ENCODE results near the gene SERTM2. TPM values are rescaled to one million over a fixed set of nuclear protein-coding genes. Genes with fewer than 3 reads are reported as not detected.

The SERTM2 gene
- total RNA-seq (2012; rRNA removed) = not detected in 2 replicates

DNA sequence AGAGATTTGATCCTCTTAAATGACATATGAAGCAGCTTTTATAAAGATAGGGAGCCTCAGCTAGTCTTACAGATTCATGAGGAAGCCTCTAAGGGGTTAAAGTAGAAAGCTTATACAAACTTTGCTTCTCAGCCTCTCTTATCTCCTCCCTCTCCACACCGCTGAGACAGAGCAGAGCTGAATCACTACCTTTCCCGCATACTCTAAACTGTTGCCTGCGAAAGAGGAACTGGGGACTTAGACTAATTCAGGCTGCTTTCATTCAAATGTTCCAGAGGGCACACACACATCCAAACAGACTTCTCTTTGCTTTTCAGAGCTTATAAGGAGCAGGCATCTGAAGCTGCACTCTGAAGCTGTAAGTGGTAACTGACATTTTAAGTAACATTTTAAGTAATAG, at the start of gene SERTM2:
Gene SERTM2, plus strand, starts transcription at position 169 of the 400 bp plus-strand sequence. CDS start 7,213 bp downstream, outside the sequence.
- Histone ChIP-seq H3K4me3 (ENCODE audit: low read length) (no peak within 1 kb of the TSS), H3K4me2 (ENCODE audit: low read length) (no peak within 1 kb of the TSS)

DNA sequence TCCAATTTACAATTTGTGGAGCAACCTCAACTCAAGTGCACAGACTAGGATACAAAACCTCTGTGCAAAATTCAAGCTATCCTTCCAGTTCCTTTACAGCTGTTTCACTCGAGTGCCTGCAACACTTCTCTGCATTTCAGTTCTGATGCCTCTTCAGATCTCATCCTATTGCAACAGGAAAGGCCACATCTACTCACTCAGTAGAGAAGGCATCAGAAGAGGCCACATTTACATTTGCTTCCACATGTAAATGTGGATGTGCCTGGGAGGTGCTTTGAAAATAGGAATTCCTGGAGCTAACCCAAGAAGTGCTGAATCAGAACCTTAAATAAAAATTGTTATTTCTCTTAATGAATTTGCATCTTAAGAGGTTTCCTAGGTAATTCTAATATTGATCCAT, 45.8 kb upstream of the SERTM2 start:
- peaks cover 6% of the 10 kb centered on the region for H3K27me3 ChIP-seq (ENCODE audit: control insufficient read depth, insufficient read depth, low read length)
- H3K4me3 ChIP-seq (ENCODE audit: low read length) = no peak overlapping the region
- no peaks in the 10 kb centered on the region for H3K4me1 ChIP-seq (ENCODE audit: control insufficient read depth, insufficient read depth, low read length)
- H3K4me2 ChIP-seq (ENCODE audit: low read length) = no peak overlapping the region
- no peaks in the 10 kb centered on the region for H3K36me3 ChIP-seq (ENCODE audit: insufficient read depth, low read length)
- H3K9ac ChIP-seq (ENCODE audit: low read depth, low read length) = no peak overlapping the region
- no peaks in the 10 kb centered on the region for H3K9me3 ChIP-seq (replicated peaks; ENCODE audit: low read length)

More for the DNA sequence above, at the start of gene SERTM2:
- H3K4me1 ChIP-seq (ENCODE audit: control insufficient read depth, insufficient read depth, low read length) = no peaks in the 10 kb centered on the region
- no peaks in the 10 kb centered on the region for H3K9me3 ChIP-seq (replicated peaks; ENCODE audit: low read length)
- no peaks in the 10 kb centered on the region for H3K36me3 ChIP-seq (ENCODE audit: insufficient read depth, low read length)
- H3K9ac ChIP-seq (ENCODE audit: low read depth, low read length) = no peak within 1 kb of the TSS
- H3K27me3 ChIP-seq (ENCODE audit: control insufficient read depth, insufficient read depth, low read length) = peaks cover 42% of the 10 kb centered on the region

DNA sequence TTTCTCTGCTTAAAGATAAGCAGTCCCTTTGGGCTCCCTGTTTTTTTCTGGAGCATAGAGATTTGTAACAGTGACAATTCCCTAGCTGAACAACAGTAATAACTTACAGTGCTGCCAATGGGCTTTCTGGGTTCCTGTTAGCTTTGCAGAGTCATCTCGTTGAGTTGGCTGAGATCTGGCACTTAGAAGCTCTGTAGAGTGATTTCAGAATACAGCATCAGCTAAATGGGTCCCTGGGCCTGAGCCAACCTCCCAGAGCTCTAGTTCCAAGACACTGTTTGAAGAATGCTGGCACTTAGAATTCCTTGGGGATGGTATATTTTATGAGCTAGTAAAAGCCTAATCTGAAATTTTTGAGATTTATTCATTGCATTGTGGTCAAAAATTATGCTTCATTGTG, 43.5 kb upstream of the SERTM2 start:
- Histone ChIP-seq H3K4me1 (ENCODE audit: control insufficient read depth, insufficient read depth, low read length) (no peaks in the 10 kb centered on the region), H3K9me3 (replicated peaks; ENCODE audit: low read length) (no peaks in the 10 kb centered on the region), H3K27me3 (ENCODE audit: control insufficient read depth, insufficient read depth, low read length) (peaks cover 12% of the 10 kb centered on the region), H3K36me3 (ENCODE audit: insufficient read depth, low read length) (no peaks in the 10 kb centered on the region), H3K9ac (ENCODE audit: low read depth, low read length) (no peak overlapping the region), H3K4me3 (ENCODE audit: low read length) (no peak overlapping the region), H3K4me2 (ENCODE audit: low read length) (no peak overlapping the region)

DNA sequence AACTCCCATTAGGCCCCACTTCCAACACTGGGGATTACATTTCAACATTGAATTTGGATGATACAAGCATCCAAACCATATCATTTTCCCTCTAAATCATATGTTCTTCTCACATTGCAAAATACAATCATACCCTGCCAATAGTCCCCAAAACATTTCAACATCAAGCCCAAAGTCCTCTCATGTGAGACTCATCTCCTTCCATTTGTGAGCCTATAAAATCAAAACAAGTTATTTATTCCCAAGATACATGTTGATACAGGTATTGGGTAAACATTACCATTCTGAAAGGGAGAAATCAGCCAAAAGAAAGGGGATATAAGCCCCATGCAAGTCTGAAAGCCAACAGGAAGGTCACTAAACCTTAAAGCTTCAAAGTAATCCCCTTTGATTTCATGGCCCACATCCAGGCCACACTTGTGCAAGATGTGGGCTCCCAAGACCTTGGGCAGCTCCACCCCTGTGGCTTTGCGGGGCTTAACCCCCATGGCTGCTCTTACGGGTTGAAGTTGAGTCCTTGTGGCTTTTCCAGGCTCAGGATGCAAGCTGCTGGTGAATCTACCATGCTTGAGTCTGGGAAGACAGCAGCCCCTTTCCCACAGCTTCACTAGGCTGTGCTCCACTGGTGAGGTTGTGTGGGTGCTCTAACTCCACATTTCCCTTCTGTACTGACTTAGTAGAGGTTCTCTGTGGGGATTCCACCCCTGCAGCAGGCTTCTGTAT, 40.6 kb upstream of the SERTM2 start:
- H3K4me2 ChIP-seq (ENCODE audit: low read length) = no peak overlapping the region
- H3K9me3 ChIP-seq (replicated peaks; ENCODE audit: low read length) = no peaks in the 10 kb centered on the region
- no peak overlapping the region for H3K9ac ChIP-seq (ENCODE audit: low read depth, low read length)
- no peaks in the 10 kb centered on the region for H3K36me3 ChIP-seq (ENCODE audit: insufficient read depth, low read length)
- H3K4me3 ChIP-seq (ENCODE audit: low read length) = no peak overlapping the region
- no peaks in the 10 kb centered on the region for H3K4me1 ChIP-seq (ENCODE audit: control insufficient read depth, insufficient read depth, low read length)
- peaks cover 12% of the 10 kb centered on the region for H3K27me3 ChIP-seq (ENCODE audit: control insufficient read depth, insufficient read depth, low read length)

DNA sequence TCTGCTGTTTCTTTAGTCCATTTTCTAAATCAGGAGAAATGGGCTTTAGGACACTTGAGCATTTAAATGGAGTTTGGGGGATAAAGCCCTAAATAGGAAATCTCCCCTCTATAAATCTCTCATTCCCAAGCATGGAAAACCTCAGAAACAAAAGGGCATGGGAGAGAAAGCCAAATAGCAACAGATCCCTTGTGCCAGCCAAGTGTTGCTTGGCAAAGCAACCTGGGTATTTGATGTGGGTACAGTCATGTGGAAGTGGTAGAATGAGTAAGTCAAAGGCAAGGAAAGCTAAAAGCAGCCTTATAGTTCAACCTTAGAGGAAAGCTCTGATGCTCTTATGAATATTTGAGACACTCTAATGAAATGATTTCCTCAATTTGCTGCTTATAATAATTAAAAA, 29.5 kb upstream of the SERTM2 start:
- Histone ChIP-seq H3K4me2 (ENCODE audit: low read length) (no peak overlapping the region), H3K4me3 (ENCODE audit: low read length) (no peak overlapping the region), H3K4me1 (ENCODE audit: control insufficient read depth, insufficient read depth, low read length) (no peaks in the 10 kb centered on the region), H3K27me3 (ENCODE audit: control insufficient read depth, insufficient read depth, low read length) (peaks cover 21% of the 10 kb centered on the region), H3K36me3 (ENCODE audit: insufficient read depth, low read length) (no peaks in the 10 kb centered on the region), H3K9ac (ENCODE audit: low read depth, low read length) (no peak overlapping the region), H3K9me3 (replicated peaks; ENCODE audit: low read length) (peaks cover 3% of the 10 kb centered on the region)

DNA sequence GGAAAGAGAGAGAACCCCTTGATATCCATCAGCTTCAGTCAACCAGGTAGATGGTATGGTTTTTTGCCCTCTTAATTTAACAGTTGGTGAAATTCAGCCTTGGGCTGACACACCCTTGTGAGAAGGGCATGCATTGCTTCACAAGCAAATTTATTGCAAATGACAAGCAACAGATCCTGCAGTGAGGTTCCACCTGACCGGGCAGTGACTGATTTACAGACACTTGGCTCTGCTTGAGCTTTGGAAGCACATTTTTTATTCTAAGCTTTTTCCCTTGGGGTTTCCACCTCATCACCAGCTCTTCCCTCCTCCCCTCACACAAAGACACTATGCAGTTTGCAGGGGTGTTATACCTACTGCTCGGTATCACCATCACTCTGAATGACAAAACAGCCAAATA, 28.3 kb upstream of the SERTM2 start:
- Histone ChIP-seq H3K27me3 (ENCODE audit: control insufficient read depth, insufficient read depth, low read length) (peaks cover 26% of the 10 kb centered on the region), H3K9me3 (replicated peaks; ENCODE audit: low read length) (peaks cover 3% of the 10 kb centered on the region), H3K4me1 (ENCODE audit: control insufficient read depth, insufficient read depth, low read length) (no peaks in the 10 kb centered on the region), H3K4me3 (ENCODE audit: low read length) (no peak overlapping the region), H3K4me2 (ENCODE audit: low read length) (no peak overlapping the region), H3K9ac (ENCODE audit: low read depth, low read length) (no peak overlapping the region), H3K36me3 (ENCODE audit: insufficient read depth, low read length) (no peaks in the 10 kb centered on the region)

DNA sequence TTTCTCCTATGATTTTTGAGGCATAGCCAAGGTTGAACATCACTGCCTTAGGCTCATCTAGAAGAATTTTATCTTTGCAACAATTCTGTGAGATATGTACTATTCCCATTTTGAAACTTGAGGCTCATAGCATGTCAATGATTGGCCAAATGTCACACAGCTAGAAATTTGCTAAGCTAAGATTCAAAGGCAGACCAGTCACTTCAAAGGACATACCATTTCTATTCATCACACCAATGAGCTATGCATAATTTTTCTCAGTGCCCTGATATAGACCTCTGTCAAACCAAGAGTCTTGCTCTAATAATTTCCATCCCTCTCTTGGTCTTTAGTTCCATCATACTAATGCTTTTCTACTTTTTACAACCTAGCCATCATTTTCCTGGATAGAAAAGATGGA, 27.6 kb upstream of the SERTM2 start:
- Histone ChIP-seq H3K27me3 (ENCODE audit: control insufficient read depth, insufficient read depth, low read length) (peaks cover 20% of the 10 kb centered on the region), H3K4me3 (ENCODE audit: low read length) (no peak overlapping the region), H3K9ac (ENCODE audit: low read depth, low read length) (no peak overlapping the region), H3K36me3 (ENCODE audit: insufficient read depth, low read length) (no peaks in the 10 kb centered on the region), H3K4me2 (ENCODE audit: low read length) (no peak overlapping the region), H3K4me1 (ENCODE audit: control insufficient read depth, insufficient read depth, low read length) (no peaks in the 10 kb centered on the region), H3K9me3 (replicated peaks; ENCODE audit: low read length) (peaks cover 3% of the 10 kb centered on the region)

DNA sequence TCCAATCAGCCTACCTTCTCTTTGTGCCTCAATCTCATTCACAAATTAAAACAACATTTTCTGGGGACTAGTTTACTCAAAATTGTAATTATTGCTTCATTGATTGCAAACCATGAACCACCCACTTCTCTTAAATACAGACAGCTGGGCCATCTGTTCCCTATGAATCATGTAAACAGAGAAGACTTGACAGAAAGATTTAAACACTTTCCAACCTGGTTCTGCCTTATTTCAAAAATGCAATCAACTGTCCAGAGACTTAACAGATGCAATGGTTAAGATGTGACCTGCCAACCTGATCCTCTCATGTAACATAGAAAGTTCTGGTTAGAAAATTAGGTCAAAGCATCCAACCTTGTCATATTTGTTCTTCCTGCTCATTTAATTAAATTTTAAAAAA, 20.8 kb upstream of the SERTM2 start:
- Histone ChIP-seq H3K9ac (ENCODE audit: low read depth, low read length) (no peak overlapping the region), H3K36me3 (ENCODE audit: insufficient read depth, low read length) (no peaks in the 10 kb centered on the region), H3K4me2 (ENCODE audit: low read length) (no peak overlapping the region), H3K4me3 (ENCODE audit: low read length) (no peak overlapping the region), H3K4me1 (ENCODE audit: control insufficient read depth, insufficient read depth, low read length) (no peaks in the 10 kb centered on the region), H3K9me3 (replicated peaks; ENCODE audit: low read length) (peaks cover under 1% of the 10 kb centered on the region), H3K27me3 (ENCODE audit: control insufficient read depth, insufficient read depth, low read length) (peaks cover 20% of the 10 kb centered on the region)

DNA sequence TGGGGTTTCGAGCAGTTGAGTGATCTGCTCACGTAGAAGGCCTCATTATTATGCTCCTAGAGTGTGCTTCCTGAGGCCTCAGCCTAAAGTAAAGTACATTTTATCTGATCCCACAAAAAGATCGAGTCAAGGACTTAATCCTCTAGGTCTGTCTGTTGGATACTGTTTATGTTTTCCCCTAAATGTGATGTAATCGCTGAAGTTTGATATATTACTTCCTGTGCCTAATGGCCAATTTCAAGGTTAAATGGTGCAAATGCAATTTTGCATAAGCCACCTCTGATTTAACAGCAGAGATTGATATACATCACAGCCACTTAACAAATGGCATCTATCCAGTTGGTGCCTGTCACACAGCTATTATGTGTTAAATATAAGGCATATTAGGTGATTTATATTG, 19.4 kb upstream of the SERTM2 start:
- Histone ChIP-seq H3K4me2 (ENCODE audit: low read length) (no peak overlapping the region), H3K4me3 (ENCODE audit: low read length) (no peak overlapping the region), H3K4me1 (ENCODE audit: control insufficient read depth, insufficient read depth, low read length) (no peaks in the 10 kb centered on the region), H3K9me3 (replicated peaks; ENCODE audit: low read length) (no peaks in the 10 kb centered on the region), H3K36me3 (ENCODE audit: insufficient read depth, low read length) (no peaks in the 10 kb centered on the region), H3K27me3 (ENCODE audit: control insufficient read depth, insufficient read depth, low read length) (peaks cover 24% of the 10 kb centered on the region), H3K9ac (ENCODE audit: low read depth, low read length) (no peak overlapping the region)

DNA sequence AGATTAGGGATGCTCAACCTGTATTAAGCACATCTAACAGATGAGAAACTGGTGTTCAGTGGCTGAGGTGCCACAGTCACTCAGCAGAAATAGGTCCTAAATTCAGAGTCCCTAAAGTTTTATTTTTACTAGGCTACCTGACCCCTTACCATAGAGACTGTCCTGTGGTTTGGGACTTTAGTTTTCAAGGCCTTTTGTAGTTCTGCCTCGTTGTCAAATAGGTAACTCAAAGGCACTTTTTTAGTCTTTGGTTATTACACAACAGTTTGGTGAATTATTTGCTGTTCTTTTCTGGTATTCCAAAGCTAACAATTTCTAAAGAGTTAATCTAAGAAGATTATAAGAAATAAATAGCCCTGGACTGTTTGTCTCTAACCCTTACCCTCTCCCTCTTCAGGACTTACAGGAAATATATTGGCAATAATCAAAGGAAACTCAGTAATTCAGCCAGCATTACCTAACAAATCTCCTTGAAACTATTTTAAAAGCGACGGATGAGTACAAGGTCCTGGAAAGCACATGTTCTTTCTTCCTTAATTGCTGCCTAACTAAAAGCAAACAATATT, 12.8 kb upstream of the SERTM2 start:
- Histone ChIP-seq H3K9ac (ENCODE audit: low read depth, low read length) (no peak overlapping the region), H3K4me3 (ENCODE audit: low read length) (no peak overlapping the region), H3K4me2 (ENCODE audit: low read length) (no peak overlapping the region), H3K36me3 (ENCODE audit: insufficient read depth, low read length) (no peaks in the 10 kb centered on the region), H3K4me1 (ENCODE audit: control insufficient read depth, insufficient read depth, low read length) (no peaks in the 10 kb centered on the region), H3K27me3 (ENCODE audit: control insufficient read depth, insufficient read depth, low read length) (peaks cover 12% of the 10 kb centered on the region), H3K9me3 (replicated peaks; ENCODE audit: low read length) (no peaks in the 10 kb centered on the region)

DNA sequence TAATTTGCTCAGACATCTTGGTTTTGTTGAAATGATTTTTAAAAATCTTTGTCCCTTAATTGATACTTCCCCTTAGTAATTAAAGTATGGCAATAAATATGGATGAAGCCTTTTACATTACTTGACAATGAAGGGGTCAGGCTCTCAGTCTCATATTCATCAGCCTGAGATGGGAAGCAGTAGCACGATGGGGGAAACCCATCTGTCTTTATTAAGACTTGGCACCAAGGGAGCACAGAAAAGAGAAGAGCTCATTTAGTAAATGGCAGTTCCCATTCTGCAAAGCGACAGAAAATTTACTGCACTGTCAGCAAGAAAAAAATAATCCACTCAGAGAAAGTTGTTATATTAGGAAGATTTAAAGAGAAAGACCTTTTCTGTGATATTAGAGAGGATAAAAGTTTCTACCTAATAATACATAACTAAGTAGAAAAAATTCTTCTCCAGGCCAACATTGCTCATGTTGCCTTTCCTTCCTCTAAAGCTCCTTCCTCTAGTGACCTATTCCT, 7.9 kb upstream of the SERTM2 start:
- H3K27me3 ChIP-seq (ENCODE audit: control insufficient read depth, insufficient read depth, low read length) = peaks cover 20% of the 10 kb centered on the region
- H3K4me3 ChIP-seq (ENCODE audit: low read length) = no peak overlapping the region
- H3K4me1 ChIP-seq (ENCODE audit: control insufficient read depth, insufficient read depth, low read length) = no peaks in the 10 kb centered on the region
- H3K9ac ChIP-seq (ENCODE audit: low read depth, low read length) = no peak overlapping the region
- no peak overlapping the region for H3K4me2 ChIP-seq (ENCODE audit: low read length)
- H3K36me3 ChIP-seq (ENCODE audit: insufficient read depth, low read length) = no peaks in the 10 kb centered on the region
- H3K9me3 ChIP-seq (replicated peaks; ENCODE audit: low read length) = no peaks in the 10 kb centered on the region

DNA sequence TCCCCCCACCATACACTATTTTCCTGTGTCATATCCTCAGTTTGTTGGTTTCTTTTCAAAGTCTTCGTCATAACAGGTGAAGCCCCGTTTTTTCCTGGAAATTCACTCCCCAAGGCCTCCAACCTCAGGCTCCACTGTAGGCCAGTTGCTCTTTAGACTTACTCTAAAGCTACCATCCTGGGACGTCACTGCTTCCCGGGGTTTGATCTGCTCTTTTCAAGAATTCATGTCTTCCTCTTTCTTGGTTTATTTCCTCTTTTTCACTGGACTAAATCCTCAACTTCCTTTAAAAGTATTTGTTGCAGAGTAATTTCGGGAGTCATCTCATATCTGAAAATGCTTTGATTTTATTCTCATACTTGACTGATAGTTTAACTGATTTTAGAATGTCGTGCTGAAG, 6.5 kb upstream of the SERTM2 start:
- no peak overlapping the region for H3K4me2 ChIP-seq (ENCODE audit: low read length)
- no peak overlapping the region for H3K4me3 ChIP-seq (ENCODE audit: low read length)
- peaks cover 31% of the 10 kb centered on the region for H3K27me3 ChIP-seq (ENCODE audit: control insufficient read depth, insufficient read depth, low read length)
- H3K36me3 ChIP-seq (ENCODE audit: insufficient read depth, low read length) = no peaks in the 10 kb centered on the region
- H3K9me3 ChIP-seq (replicated peaks; ENCODE audit: low read length) = no peaks in the 10 kb centered on the region
- no peak overlapping the region for H3K9ac ChIP-seq (ENCODE audit: low read depth, low read length)
- no peaks in the 10 kb centered on the region for H3K4me1 ChIP-seq (ENCODE audit: control insufficient read depth, insufficient read depth, low read length)
